Sigmoid colon (tissue), 4 donors: ENCODE data around the gene ZNF280B.

Source experiments
- EP300 ChIP-seq, 4 donors: sonication (generic); formaldehyde crosslinking; IDR thresholded peaks; one replicate each; pipeline ENCODE4 v1.6.1; 2017; ENCODE audit warnings: antibody characterized with exemption in 4 of 4
- POLR2AphosphoS5 ChIP-seq, 4 donors: sonication (generic); formaldehyde crosslinking; IDR thresholded peaks; one replicate each; pipeline ENCODE4 v1.6.1; 2017; ENCODE audit warnings: antibody characterized with exemption in 4 of 4

GRCh38 chr22:22553141-22553540 lies 44.6 kb upstream of the ZNF280B start:
- TF ChIP-seq POLR2AphosphoS5 (IDR thresholded peaks at IDR 0.05) (no peak), EP300 (IDR thresholded peaks at IDR 0.05) (no peak)
